IMR-90 (cell line): ENCODE measurements around the gene HINT2. TPM values are rescaled to one million over a fixed set of nuclear protein-coding genes. Genes with fewer than 3 reads are reported as not detected.

Experiments
- ATAC-seq: fragments of 200-7000 bp; cut with Tn5 transposase; 2 replicates; pipeline ENCODE4 v1.9.1; 2020; ENCODE audit warnings: low read depth, mild to moderate bottlenecking, moderate library complexity
- BruUV-seq: library from RNA; stranded (reverse); fragments of 400-500 nt; replicated peaks from 2 replicates; lab custom pipeline; 2021; lab: Mats Ljungman, UMichigan
- CTCF ChIA-PET: fragments of 300-600 bp; formaldehyde crosslinking; extraction: SDS; loops from one replicate; lab custom pipeline; 2021; ENCODE audit warnings: antibody characterized with exemption; lab: Yijun Ruan, JAX
- POLR2A ChIA-PET: fragments of 300-600 bp; sonication (Branson Sonifier 250); formaldehyde crosslinking; loops from one replicate; lab custom pipeline; 2022; ENCODE audit warnings: antibody characterized with exemption; ENCODE audit not compliant: unreplicated experiment; lab: Charles Lee
- DNase-seq: peaks from one replicate; pipeline ENCODE4 v3.0.0; 2013
- H2AFZ ChIP-seq: replicated peaks from 2 replicates; pipeline ENCODE3; 2013; ENCODE audit warnings: low read length, mild to moderate bottlenecking; ENCODE audit not compliant: poor library complexity
- H2AK5ac ChIP-seq: 2 replicates; pipeline ENCODE4 v1.6.1; 2013; ENCODE audit warnings: low read depth, low read length, inconsistent platforms
- H2AK9ac ChIP-seq: replicated peaks from 2 replicates; pipeline ENCODE3; 2013; ENCODE audit warnings: mild to moderate bottlenecking, low read depth, low read length, moderate library complexity; ENCODE audit not compliant: poor library complexity
- H2BK120ac ChIP-seq: 2 replicates; pipeline ENCODE4 v1.6.1; 2013; ENCODE audit warnings: low read depth, low read length, inconsistent platforms
- H2BK15ac ChIP-seq: 3 replicates; pipeline ENCODE4 v1.6.1; 2013; ENCODE audit warnings: low read depth, low read length, inconsistent platforms
- H2BK20ac ChIP-seq: 2 replicates; pipeline ENCODE4 v1.6.1; 2013; ENCODE audit warnings: low read depth, mild to moderate bottlenecking, inconsistent platforms, low read length, moderate library complexity
- H2BK5ac ChIP-seq: 2 replicates; pipeline ENCODE4 v1.6.1; 2013; ENCODE audit warnings: mild to moderate bottlenecking, low read depth, low read length, inconsistent platforms; ENCODE audit not compliant: poor library complexity, severe bottlenecking
- H3K14ac ChIP-seq: replicated peaks from 2 replicates; pipeline ENCODE4 v1.6.1; 2013; ENCODE audit warnings: low read depth, low read length, inconsistent platforms
- H3K18ac ChIP-seq: 2 replicates; pipeline ENCODE4 v1.6.1; 2013; ENCODE audit warnings: low read depth, low read length, control low read depth
- H3K23ac ChIP-seq: 2 replicates; pipeline ENCODE4 v1.6.1; 2013; ENCODE audit warnings: low read depth, low read length, inconsistent platforms
- H3K27ac ChIP-seq: 2 replicates; pipeline ENCODE4 v1.5.1; 2013; ENCODE audit warnings: mild to moderate bottlenecking, control low read depth, low read length; ENCODE audit not compliant: insufficient read depth
- H3K27me3 ChIP-seq: 2 replicates; pipeline ENCODE4 v1.6.1; 2013; ENCODE audit warnings: low read length; ENCODE audit not compliant: control insufficient read depth, insufficient read depth
- H3K36me3 ChIP-seq: 2 replicates; pipeline ENCODE4 v1.6.1; 2013; ENCODE audit warnings: low read length, mixed read lengths; ENCODE audit not compliant: control insufficient read depth, insufficient read depth
- H3K4ac ChIP-seq: 2 replicates; pipeline ENCODE4 v1.6.1; 2013; ENCODE audit warnings: low read depth, low read length, inconsistent platforms
- H3K4me1 ChIP-seq: 2 replicates; pipeline ENCODE4 v1.6.1; 2013; ENCODE audit warnings: low read length, mixed read lengths; ENCODE audit not compliant: control insufficient read depth, insufficient read depth
- H3K4me2 ChIP-seq: 2 replicates; pipeline ENCODE4 v1.6.1; 2013; ENCODE audit warnings: low read depth, mild to moderate bottlenecking, control low read depth, low read length, moderate library complexity
- H3K4me3 ChIP-seq: 2 replicates; pipeline ENCODE4 v1.5.1; 2013; ENCODE audit warnings: low read depth, mild to moderate bottlenecking, control low read depth, low read length, moderate library complexity; ENCODE audit not compliant: insufficient read depth
- H3K56ac ChIP-seq: 2 replicates; pipeline ENCODE4 v1.6.1; 2013; ENCODE audit warnings: low read length, inconsistent platforms; ENCODE audit not compliant: insufficient read depth; ENCODE audit errors: extremely low read depth
- H3K79me1 ChIP-seq, 2 experiments: 2 replicates each; pipeline ENCODE4 v1.6.1; 2013; ENCODE audit warnings: low read length in 2 of 2, inconsistent platforms in 1 of 2, low read depth in 1 of 2
- H3K9ac ChIP-seq: 2 replicates; pipeline ENCODE4 v1.6.1; 2013; ENCODE audit warnings: low read depth, low read length, control low read depth
- H3K9me1 ChIP-seq: 2 replicates; pipeline ENCODE4 v1.6.1; 2013; ENCODE audit warnings: low read length, inconsistent platforms; ENCODE audit not compliant: insufficient read depth
- H3K9me3 ChIP-seq: 2 replicates; pipeline ENCODE4 v1.6.1; 2013; ENCODE audit warnings: low read length; ENCODE audit not compliant: control insufficient read depth, insufficient read depth
- H4K20me1 ChIP-seq: 2 replicates; pipeline ENCODE4 v1.6.1; 2013; ENCODE audit warnings: low read length, inconsistent platforms; ENCODE audit not compliant: insufficient read depth
- H4K5ac ChIP-seq: 2 replicates; pipeline ENCODE4 v1.6.1; 2013; ENCODE audit warnings: mild to moderate bottlenecking, low read depth, low read length, control low read depth
- H4K8ac ChIP-seq, 2 experiments: 2 replicates each; pipeline ENCODE4 v1.6.1; 2013; ENCODE audit warnings: low read depth in 2 of 2, low read length in 2 of 2, control low read depth in 1 of 2, inconsistent platforms in 1 of 2
- H4K91ac ChIP-seq: 2 replicates; pipeline ENCODE4 v1.6.1; 2013; ENCODE audit warnings: low read depth, low read length, inconsistent platforms; ENCODE audit not compliant: insufficient read depth
- CHD1 ChIP-seq: IDR thresholded peaks from 2 replicates; pipeline ENCODE4 v1.6.1; 2012; ENCODE audit warnings: low read depth, low read length, improper control_type of control experiment
- ELK1 ChIP-seq: fragments of 150-350 bp; IDR thresholded peaks from 2 replicates; pipeline ENCODE4 v1.6.1; 2016; ENCODE audit warnings: low read depth, mild to moderate bottlenecking, low read length, moderate library complexity, borderline replicate concordance
- FOS ChIP-seq: fragments of 150-350 bp; IDR thresholded peaks from 2 replicates; pipeline ENCODE4 v1.6.1; 2016; ENCODE audit warnings: low read depth, low read length
- MAFK ChIP-seq: IDR thresholded peaks from 2 replicates; pipeline ENCODE4 v1.6.1; 2012; ENCODE audit warnings: low read depth, low read length, improper control_type of control experiment
- MAZ ChIP-seq: IDR thresholded peaks from 2 replicates; pipeline ENCODE4 v1.6.1; 2012; ENCODE audit warnings: low read depth, mild to moderate bottlenecking, low read length, improper control_type of control experiment, moderate library complexity, borderline replicate concordance
- MXI1 ChIP-seq: IDR thresholded peaks from 2 replicates; pipeline ENCODE4 v1.6.1; 2012; ENCODE audit warnings: low read depth, mild to moderate bottlenecking, low read length, moderate library complexity, borderline replicate concordance
- NFE2L2 ChIP-seq: fragments of 150-350 bp; IDR thresholded peaks from 2 replicates; pipeline ENCODE4 v1.6.1; 2016; ENCODE audit warnings: low read depth, mild to moderate bottlenecking, low read length
- POLR2A ChIP-seq: IDR thresholded peaks from 2 replicates; pipeline ENCODE4 v1.6.1; 2012; ENCODE audit warnings: mild to moderate bottlenecking, low read depth, low read length
- RCOR1 ChIP-seq: IDR thresholded peaks from 2 replicates; pipeline ENCODE4 v1.6.1; 2012; ENCODE audit warnings: mild to moderate bottlenecking, low read length, improper control_type of control experiment; ENCODE audit not compliant: insufficient replicate concordance
- RFX5 ChIP-seq: IDR thresholded peaks from 2 replicates; pipeline ENCODE4 v1.8.0; 2012; ENCODE audit warnings: low read depth, mild to moderate bottlenecking, low read length, moderate library complexity
- SMC3 ChIP-seq: fragments of 150-350 bp; IDR thresholded peaks from 2 replicates; pipeline ENCODE4 v1.6.1; 2016; ENCODE audit warnings: low read depth, mild to moderate bottlenecking, antibody characterized with exemption, low read length, moderate library complexity
- WGBS, 2 experiments: methylation state at CpG; one replicate each; pipeline versions ENCODE4 v1.1.5 to v1.1.7; 2013; ENCODE audit warnings: missing lambda C conversion rate in 2 of 2; ENCODE audit not compliant: insufficient read length in 1 of 2; ENCODE audit errors: extremely low coverage in 2 of 2; 5-methylcytosine and 5-hydroxymethylcytosine counted together
- dilution Hi-C: fragments of 300-500 bp; cut with HindIII; formaldehyde crosslinking; loops from one replicate; pipeline ENCODE4 v1.14.3; 2018; ENCODE audit warnings: low sequenced_read_pairs; ENCODE audit not compliant: unreplicated experiment
- in situ Hi-C: fragments of 300-500 bp; cut with MboI; formaldehyde crosslinking; loops from 3 replicates; pipeline ENCODE4 v1.14.3; 2019; ENCODE audit warnings: low sequenced_read_pairs, inconsistent platforms, mixed read lengths
- intact Hi-C: fragments of 100-400 bp; cut with micrococcal nuclease; formaldehyde crosslinking; loops from 2 replicates; pipeline ENCODE4 v1.10.0; 2022
- polyA plus RNA-seq, 3 experiments: library from polyadenylated mRNA; depleted of rRNA; stranded (reverse); fragments of >200 nt; gene quantifications; 2 replicates each; pipeline ENCODE4 v1.2.3, GENCODE V29; 2012; ENCODE audit warnings: low replicate concordance in 1 of 3
- total RNA-seq: library from RNA; depleted of rRNA; stranded (reverse); fragments of >200 nt; gene quantifications from 2 replicates; pipeline ENCODE4 v1.2.3, GENCODE V29; 2012
- TF ChIP-seq, protein P1 (sequence below): conservative IDR thresholded peaks from 2 replicates; pipeline ENCODE4 v1.5.1; 2012; ENCODE audit warnings: mild to moderate bottlenecking, low read depth, low read length, improper control_type of control experiment

Gene HINT2
- total and polyA plus RNA-seq, 2 of the 4 experiments (the other 2 are of a cell fraction) = 7.5 to 20.6 TPM

DNA sequence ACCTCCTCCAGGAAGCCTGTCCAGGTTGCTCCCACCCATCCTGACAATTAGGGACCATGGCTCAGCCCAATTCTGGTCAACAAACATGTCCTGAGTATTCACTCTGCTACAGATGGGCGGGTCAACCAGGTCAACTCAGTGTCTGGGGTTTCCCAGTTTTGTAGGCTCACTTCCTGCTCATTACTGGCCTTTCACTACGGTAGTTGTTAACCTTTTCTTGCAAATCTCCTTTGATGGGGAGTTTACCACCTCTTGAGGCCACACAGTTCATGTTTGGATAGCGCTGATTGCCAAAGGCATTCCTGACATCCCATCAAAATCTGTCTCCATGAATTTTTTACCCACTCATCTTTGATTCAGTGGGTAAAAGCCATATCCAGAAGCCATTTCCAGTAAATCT lies 28.0 kb upstream of the HINT2 start:
- no peak overlapping the region for H3K27ac ChIP-seq
- peaks cover 9% of the 10 kb centered on the region for H3K36me3 ChIP-seq
- H4K8ac ChIP-seq = no peak overlapping the region
- no peak overlapping the region for H4K5ac ChIP-seq
- H4K20me1 ChIP-seq = peaks cover 9% of the 10 kb centered on the region; the same call in 1 of the 2 replicates
- H3K9me3 ChIP-seq = no peaks in the 10 kb centered on the region
- TF ChIP-seq ELK1 (no peak), MXI1 (no peak), FOS (no peak), MAFK (no peak), RCOR1 (no peak), SMC3 (no peak), POLR2A (no peak), RFX5 (no peak), MAZ (no peak), CHD1 (no peak), NFE2L2 (no peak)
- TF ChIP-seq, protein P1, sequence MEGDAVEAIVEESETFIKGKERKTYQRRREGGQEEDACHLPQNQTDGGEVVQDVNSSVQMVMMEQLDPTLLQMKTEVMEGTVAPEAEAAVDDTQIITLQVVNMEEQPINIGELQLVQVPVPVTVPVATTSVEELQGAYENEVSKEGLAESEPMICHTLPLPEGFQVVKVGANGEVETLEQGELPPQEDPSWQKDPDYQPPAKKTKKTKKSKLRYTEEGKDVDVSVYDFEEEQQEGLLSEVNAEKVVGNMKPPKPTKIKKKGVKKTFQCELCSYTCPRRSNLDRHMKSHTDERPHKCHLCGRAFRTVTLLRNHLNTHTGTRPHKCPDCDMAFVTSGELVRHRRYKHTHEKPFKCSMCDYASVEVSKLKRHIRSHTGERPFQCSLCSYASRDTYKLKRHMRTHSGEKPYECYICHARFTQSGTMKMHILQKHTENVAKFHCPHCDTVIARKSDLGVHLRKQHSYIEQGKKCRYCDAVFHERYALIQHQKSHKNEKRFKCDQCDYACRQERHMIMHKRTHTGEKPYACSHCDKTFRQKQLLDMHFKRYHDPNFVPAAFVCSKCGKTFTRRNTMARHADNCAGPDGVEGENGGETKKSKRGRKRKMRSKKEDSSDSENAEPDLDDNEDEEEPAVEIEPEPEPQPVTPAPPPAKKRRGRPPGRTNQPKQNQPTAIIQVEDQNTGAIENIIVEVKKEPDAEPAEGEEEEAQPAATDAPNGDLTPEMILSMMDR = no peak
- H3K4me2 ChIP-seq = no peak overlapping the region
- H3K18ac ChIP-seq = no peak overlapping the region
- dilution Hi-C loops = no loop called here
- no peak overlapping the region for H3K14ac ChIP-seq
- H2BK15ac ChIP-seq = no peak overlapping the region
- BruUV-seq = no TSS peak
- H3K4me1 ChIP-seq = peaks cover 18% of the 10 kb centered on the region
- H2BK120ac ChIP-seq = no peak overlapping the region
- no peaks in the 10 kb centered on the region for H3K27me3 ChIP-seq
- H2BK5ac ChIP-seq = no peak overlapping the region
- peak overlapping the region; percentile 14; the same call in 1 of the 2 replicates for H3K4ac ChIP-seq
- peaks cover 4 to 6% of the 10 kb centered on the region in 2 experiments; a peak in 1 of 4 replicates for H3K79me1 ChIP-seq
- H3K56ac ChIP-seq = no peak overlapping the region
- in situ Hi-C loops = no loop called here
- ChIA-PET POLR2A (no interaction called here), CTCF (no interaction called here)
- peaks cover 23% of the 10 kb centered on the region for H3K9me1 ChIP-seq
- no peak overlapping the region for H3K23ac ChIP-seq
- no peak overlapping the region for H2BK20ac ChIP-seq
- DNase-seq (no peak), ATAC-seq (no peak)
- intact Hi-C loops = no loop called here
- H3K9ac ChIP-seq = no peak overlapping the region
- 80% methylated on average over 1 of the region's 3 CpGs; no CpG with 5 or more reads in 1 of the 2 experiments for WGBS, 2 experiments
- no peak overlapping the region for H2AK5ac ChIP-seq
- H3K4me3 ChIP-seq = no peak overlapping the region
- no peak overlapping the region for H2AK9ac ChIP-seq
- H4K91ac ChIP-seq = no peak overlapping the region
- H2AFZ ChIP-seq = no peak overlapping the region
